ENCODE results near the gene RFX2.

DNA sequence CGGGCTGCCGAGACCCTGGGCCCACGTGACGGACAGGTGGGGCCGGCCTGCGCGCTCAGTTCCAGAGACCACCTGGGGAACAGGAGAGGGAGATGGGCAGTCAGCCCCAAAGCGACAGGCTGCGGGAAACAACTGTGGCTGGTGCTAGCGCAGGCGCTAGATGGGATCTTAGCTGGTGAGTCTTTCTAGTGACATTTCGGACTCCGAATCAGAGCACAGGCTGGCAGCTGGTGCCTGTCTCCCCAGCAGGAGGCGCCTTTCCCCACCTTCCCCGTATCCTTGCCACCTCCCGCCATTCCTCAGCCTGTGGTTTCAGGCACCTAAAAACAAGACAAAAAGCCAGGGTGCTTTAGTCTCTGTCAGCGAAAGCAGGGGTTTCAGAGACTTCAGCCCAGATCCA lies 112.9 kb downstream of the RFX2 start:
- TF ChIP-seq, protein P1, sequence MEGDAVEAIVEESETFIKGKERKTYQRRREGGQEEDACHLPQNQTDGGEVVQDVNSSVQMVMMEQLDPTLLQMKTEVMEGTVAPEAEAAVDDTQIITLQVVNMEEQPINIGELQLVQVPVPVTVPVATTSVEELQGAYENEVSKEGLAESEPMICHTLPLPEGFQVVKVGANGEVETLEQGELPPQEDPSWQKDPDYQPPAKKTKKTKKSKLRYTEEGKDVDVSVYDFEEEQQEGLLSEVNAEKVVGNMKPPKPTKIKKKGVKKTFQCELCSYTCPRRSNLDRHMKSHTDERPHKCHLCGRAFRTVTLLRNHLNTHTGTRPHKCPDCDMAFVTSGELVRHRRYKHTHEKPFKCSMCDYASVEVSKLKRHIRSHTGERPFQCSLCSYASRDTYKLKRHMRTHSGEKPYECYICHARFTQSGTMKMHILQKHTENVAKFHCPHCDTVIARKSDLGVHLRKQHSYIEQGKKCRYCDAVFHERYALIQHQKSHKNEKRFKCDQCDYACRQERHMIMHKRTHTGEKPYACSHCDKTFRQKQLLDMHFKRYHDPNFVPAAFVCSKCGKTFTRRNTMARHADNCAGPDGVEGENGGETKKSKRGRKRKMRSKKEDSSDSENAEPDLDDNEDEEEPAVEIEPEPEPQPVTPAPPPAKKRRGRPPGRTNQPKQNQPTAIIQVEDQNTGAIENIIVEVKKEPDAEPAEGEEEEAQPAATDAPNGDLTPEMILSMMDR (IDR thresholded peaks at IDR 0.05 in 4 of 5, conservative IDR thresholded peaks at IDR 0.05 in 1 of 5): no peak
- no peak for TF ChIP-seq POLR2A (IDR thresholded peaks at IDR 0.05)

All from gastrocnemius medialis (tissue), 4 donors.